B cell (primary cell): ENCODE measurements around the gene OR10A5. TPM values are rescaled to one million over a fixed set of nuclear protein-coding genes. Genes with fewer than 3 reads are reported as not detected.
A peak's percentile ranks its signal among the peaks of the same experiment; 100 is the strongest.
"Not testable (repeated sequence)": the region's sequence is repeated elsewhere in the genome, so short reads cannot be mapped to it uniquely, and the experiment has no call there.

Experiments used
- ATAC-seq: fragments of 200-7000 bp; cut with Tn5 transposase; one replicate; pipeline ENCODE4 v1.10.0; 2021; ENCODE audit warnings: low read depth, mild to moderate bottlenecking, moderate number of reproducible peaks, moderate library complexity
- CTCF ChIA-PET: fragments of 350-600 bp; sonication (Branson Sonifier 250); formaldehyde crosslinking; loops from one replicate; lab custom pipeline; 2021; ENCODE audit warnings: antibody characterized with exemption, inconsistent platforms; lab: Charles Lee
- POLR2A ChIA-PET: fragments of 350-600 bp; sonication (Branson Sonifier 250); formaldehyde crosslinking; loops from one replicate; lab custom pipeline; 2021; ENCODE audit warnings: antibody characterized with exemption; lab: Charles Lee
- DNase-seq: peaks from one replicate; pipeline ENCODE4 v3.0.0; 2013
- H2AFZ ChIP-seq: 2 replicates; pipeline ENCODE4 v1.6.1; 2012; ENCODE audit warnings: mild to moderate bottlenecking, low read depth, low read length; ENCODE audit not compliant: insufficient read depth, poor library complexity, severe bottlenecking
- H3K27ac ChIP-seq, 2 donors: 1 replicate in 1 of 2; 2 replicates in 1 of 2; pipeline ENCODE4 v1.5.1; 2012 to 2013; ENCODE audit warnings: low read length in 2 of 2, mild to moderate bottlenecking in 2 of 2, moderate library complexity in 1 of 2
- H3K27me3 ChIP-seq, 4 experiments: fragments of 200-600 bp in 1 of 4; sonication (generic) in 1 of 4; replicated peaks in 1 of 4; 1 replicate in 2 of 4; 2 replicates in 2 of 4; pipeline versions ENCODE4 v1.6.1 to v1.7.0; 2013 to 2016; ENCODE audit warnings: low read length in 3 of 4, mild to moderate bottlenecking in 2 of 4, mixed read lengths in 1 of 4, moderate library complexity in 1 of 4; ENCODE audit not compliant: insufficient read depth in 4 of 4, control insufficient read depth in 3 of 4; ENCODE audit errors: control extremely low read depth in 1 of 4
- H3K36me3 ChIP-seq, 2 experiments: replicated peaks in 1 of 2; 1 replicate in 1 of 2; 2 replicates in 1 of 2; pipeline versions ENCODE4 v1.6.1 to v1.7.1; 2013; ENCODE audit warnings: low read length in 1 of 2; ENCODE audit not compliant: insufficient read depth in 2 of 2, control insufficient read depth in 1 of 2; ENCODE audit errors: control extremely low read depth in 1 of 2, extremely low read depth in 1 of 2
- H3K4me1 ChIP-seq, 2 donors: fragments of 200-600 bp in 1 of 2; sonication (generic) in 1 of 2; 1 replicate in 1 of 2; 2 replicates in 1 of 2; pipeline versions ENCODE4 v1.5.1 to v1.6.1; 2013 to 2017; ENCODE audit warnings: low read length in 2 of 2; ENCODE audit not compliant: control insufficient read depth in 2 of 2, insufficient read depth in 2 of 2
- H3K4me2 ChIP-seq: replicated peaks from 2 replicates; pipeline ENCODE3; 2012; ENCODE audit warnings: mild to moderate bottlenecking, low read depth, low read length; ENCODE audit not compliant: poor library complexity, severe bottlenecking
- H3K4me3 ChIP-seq, 5 experiments: fragments of 200-600 bp in 1 of 5; sonication (generic) in 1 of 5; 1 replicate in 3 of 5; 2 replicates in 2 of 5; pipeline versions ENCODE4 v1.5.1 to v1.7.0; 2011 to 2016; ENCODE audit warnings: low read length in 4 of 5, mild to moderate bottlenecking in 4 of 5, low read depth in 2 of 5, control low read depth in 1 of 5, moderate library complexity in 1 of 5; ENCODE audit not compliant: insufficient read depth in 1 of 5; ENCODE audit errors: control extremely low read depth in 1 of 5, extremely low read depth in 1 of 5
- H3K79me2 ChIP-seq: fragments of 200-600 bp; sonication (generic); one replicate; pipeline ENCODE4 v1.6.0; 2016; ENCODE audit warnings: low read length; ENCODE audit not compliant: control insufficient read depth, insufficient read depth
- H3K9ac ChIP-seq: fragments of 200-600 bp; sonication (generic); 2 replicates; pipeline ENCODE4 v1.6.1; 2017; ENCODE audit warnings: mild to moderate bottlenecking, low read length, moderate library complexity
- H3K9me3 ChIP-seq, 3 donors: one replicate each; pipeline versions ENCODE4 v1.6.1 to v1.7.1; 2013; ENCODE audit warnings: low read length in 2 of 3; ENCODE audit not compliant: control insufficient read depth in 2 of 3, insufficient read depth in 1 of 3; ENCODE audit errors: control extremely low read depth in 1 of 3
- H4K20me1 ChIP-seq: 2 replicates; pipeline ENCODE4 v1.6.0; 2012; ENCODE audit warnings: mild to moderate bottlenecking, low read length; ENCODE audit not compliant: insufficient read depth, control insufficient read depth, poor library complexity, severe bottlenecking
- H3K27ac Mint-ChIP-seq: one replicate; pipeline ENCODE4 v1.8.0; 2021; ENCODE audit warnings: mixed read lengths
- H3K27me3 Mint-ChIP-seq: one replicate; pipeline ENCODE4 v1.8.0; 2021; ENCODE audit warnings: mixed read lengths
- H3K4me1 Mint-ChIP-seq: one replicate; pipeline ENCODE4 v1.8.0; 2021; ENCODE audit warnings: mixed read lengths
- H3K4me3 Mint-ChIP-seq: one replicate; pipeline ENCODE4 v1.8.0; 2021; ENCODE audit warnings: mixed read lengths
- H3K9me3 Mint-ChIP-seq: one replicate; pipeline ENCODE4 v1.8.0; 2022; ENCODE audit warnings: mixed read lengths; ENCODE audit not compliant: insufficient read depth
- CTCF ChIP-seq: fragments of 200-600 bp; IDR thresholded peaks from one replicate; pipeline ENCODE4 v1.8.0; 2022; ENCODE audit warnings: antibody characterized with exemption, mild to moderate bottlenecking
- EZH2 ChIP-seq: IDR thresholded peaks from 2 replicates; pipeline ENCODE4 v1.6.1; 2012; ENCODE audit warnings: borderline replicate concordance, low read depth, mild to moderate bottlenecking, moderate library complexity, low read length; ENCODE audit not compliant: insufficient read depth, poor library complexity, severe bottlenecking
- WGBS: methylation state at CpG from one replicate; pipeline ENCODE4 v1.1.5; 2013; ENCODE audit warnings: missing lambda C conversion rate; ENCODE audit not compliant: insufficient coverage; 5-methylcytosine and 5-hydroxymethylcytosine counted together
- intact Hi-C: fragments of 100-400 bp; cut with micrococcal nuclease; formaldehyde crosslinking; loops from one replicate; pipeline ENCODE4 v1.10.0; 2022
- polyA plus RNA-seq: library from polyadenylated mRNA; depleted of rRNA; stranded (reverse); fragments of >200 nt; gene quantifications from 2 replicates; pipeline ENCODE4 v1.2.3, GENCODE V29; 2012
- total RNA-seq, 2 donors: library from RNA; stranded (reverse); fragments of 120-200 nt in 1 of 2; gene quantifications; 1 replicate in 1 of 2; 2 replicates in 1 of 2; pipeline versions ENCODE4 v1.2.3 to v1.2.4, GENCODE V29; 2013 to 2022

Gene OR10A5
- total and polyA plus RNA-seq, 2 donors (not counting 1 experiment from before 2014, with no cell fraction given): not detected

- CTCF ChIA-PET: interaction anchor here (0.8 kb wide), 1 partner anchor 11 kb away, joined by 4 read pairs; no protein-coding TSS in a partner anchor
- H3K79me2 ChIP-seq, H2AFZ ChIP-seq, H3K27ac ChIP-seq, H3K9ac ChIP-seq, H3K4me2 ChIP-seq, H3K27ac Mint-ChIP-seq, H3K4me1 ChIP-seq, DNase-seq, H3K27me3 ChIP-seq, H3K4me3 Mint-ChIP-seq, H3K36me3 ChIP-seq, POLR2A ChIA-PET, H3K4me3 ChIP-seq, intact Hi-C loops, H4K20me1 ChIP-seq, H3K27me3 Mint-ChIP-seq, H3K9me3 Mint-ChIP-seq, ATAC-seq, H3K4me1 Mint-ChIP-seq: not testable (repeated sequence)
- peaks cover 0 to 11% (median 1%) of the 10 kb centered on the region in 3 donors for H3K9me3 ChIP-seq
Observed at GRCh38 chr11:6801075-6801474, 44.4 kb upstream of the OR10A5 start.

- Histone ChIP-seq H3K9me3 (no peaks in the 10 kb centered on the region), H3K36me3 (no peaks in the 10 kb centered on the region), H3K4me1 (no peaks in the 10 kb centered on the region), H3K27me3 (peaks cover 0 to 12% (median 10%) of the 10 kb centered on the region in 4 experiments), H3K4me3 (no peak overlapping the region), H3K4me2 (no peak overlapping the region), H3K79me2 (no peaks in the 10 kb centered on the region), H3K27ac (no peak overlapping the region), H2AFZ (no peak overlapping the region), H4K20me1 (no peaks in the 10 kb centered on the region), H3K9ac (no peak overlapping the region)
- peak; percentile 98 for TF ChIP-seq CTCF
- TF ChIP-seq EZH2: no peak
- ChIA-PET CTCF (interaction anchor here (0.6 to 2.4 kb wide), 28 partner anchors 9 to 1287 kb away, joined by 3 to 17 read pairs (median 4); partner anchors contain the start of genes OR10A4 and OR2AG1), POLR2A (no interaction called here)
- ATAC-seq (peak; percentile 83), DNase-seq (peak; percentile 65)
- Mint-ChIP-seq H3K27ac (no peak overlapping the region), H3K4me3 (no peak overlapping the region), H3K27me3 (peaks cover 27% of the 10 kb centered on the region), H3K4me1 (peaks cover 2% of the 10 kb centered on the region), H3K9me3 (no peaks in the 10 kb centered on the region)
- 7% methylated on average over 2 of the region's 6 CpGs for WGBS
- intact Hi-C loops: no loop called here
Observed at GRCh38 chr11:6812390-6813005, 33.0 kb upstream of the OR10A5 start.
